ENCODE results near the gene CEP128.

DNA sequence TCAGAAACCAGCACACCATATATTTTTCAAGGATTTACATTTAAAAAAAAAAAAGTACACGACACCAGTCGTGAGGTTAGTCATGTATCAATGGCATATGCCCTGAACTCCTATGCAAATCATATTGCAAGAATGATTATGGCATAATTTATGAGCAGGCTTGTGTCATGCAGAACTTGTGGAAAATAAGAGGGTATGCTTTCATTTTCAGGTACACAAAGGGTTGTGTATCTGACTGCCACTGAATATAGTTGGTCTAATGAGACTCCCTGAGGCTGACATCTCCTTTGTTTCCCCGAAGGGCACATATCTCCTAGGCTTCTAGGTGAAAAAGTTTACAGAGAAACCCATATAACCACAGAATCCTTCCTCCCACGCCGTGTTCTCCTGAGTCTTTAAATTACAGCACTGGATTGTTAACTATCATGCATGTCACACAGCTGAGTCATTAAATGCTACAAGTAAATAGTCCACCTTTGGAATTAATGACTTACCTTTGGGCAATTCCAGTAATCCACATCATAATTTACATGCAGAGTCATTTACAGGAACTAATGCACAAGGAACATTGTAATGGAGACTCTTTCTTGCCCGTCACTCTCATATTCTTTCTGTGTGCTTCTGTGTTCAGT is 373.5 kb downstream of the CEP128 start:
- TF ChIP-seq TAF1 (IDR thresholded peaks at IDR 0.05; ENCODE audit: borderline replicate concordance, low read depth, low read length) (no peak), POLR2AphosphoS5 (IDR thresholded peaks at IDR 0.05; ENCODE audit: low read depth, low read length) (no peak), RXRA (IDR thresholded peaks at IDR 0.05; ENCODE audit: borderline replicate concordance, low read depth) (no peak), SIN3A (IDR thresholded peaks at IDR 0.05; ENCODE audit: borderline replicate concordance, low read depth, low read length) (no peak), RFX5 (IDR thresholded peaks at IDR 0.05; ENCODE audit: low read length) (no peak), MXI1 (IDR thresholded peaks at IDR 0.05; ENCODE audit: low read depth, low read length) (no peak), FOSL2 (IDR thresholded peaks at IDR 0.05; ENCODE audit: borderline replicate concordance, low read depth) (no peak), RAD21 (IDR thresholded peaks at IDR 0.05; ENCODE audit: low read length) (no peak), ELF1 (IDR thresholded peaks at IDR 0.05) (no peak), MEF2A (IDR thresholded peaks at IDR 0.05; ENCODE audit: borderline replicate concordance, low read depth) (no peak), FOXM1 (IDR thresholded peaks at IDR 0.05; ENCODE audit: low read depth) (no peak)
- TF ChIP-seq, protein P1, sequence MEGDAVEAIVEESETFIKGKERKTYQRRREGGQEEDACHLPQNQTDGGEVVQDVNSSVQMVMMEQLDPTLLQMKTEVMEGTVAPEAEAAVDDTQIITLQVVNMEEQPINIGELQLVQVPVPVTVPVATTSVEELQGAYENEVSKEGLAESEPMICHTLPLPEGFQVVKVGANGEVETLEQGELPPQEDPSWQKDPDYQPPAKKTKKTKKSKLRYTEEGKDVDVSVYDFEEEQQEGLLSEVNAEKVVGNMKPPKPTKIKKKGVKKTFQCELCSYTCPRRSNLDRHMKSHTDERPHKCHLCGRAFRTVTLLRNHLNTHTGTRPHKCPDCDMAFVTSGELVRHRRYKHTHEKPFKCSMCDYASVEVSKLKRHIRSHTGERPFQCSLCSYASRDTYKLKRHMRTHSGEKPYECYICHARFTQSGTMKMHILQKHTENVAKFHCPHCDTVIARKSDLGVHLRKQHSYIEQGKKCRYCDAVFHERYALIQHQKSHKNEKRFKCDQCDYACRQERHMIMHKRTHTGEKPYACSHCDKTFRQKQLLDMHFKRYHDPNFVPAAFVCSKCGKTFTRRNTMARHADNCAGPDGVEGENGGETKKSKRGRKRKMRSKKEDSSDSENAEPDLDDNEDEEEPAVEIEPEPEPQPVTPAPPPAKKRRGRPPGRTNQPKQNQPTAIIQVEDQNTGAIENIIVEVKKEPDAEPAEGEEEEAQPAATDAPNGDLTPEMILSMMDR (IDR thresholded peaks at IDR 0.05): no peak
- TF ChIP-seq, protein P2, sequence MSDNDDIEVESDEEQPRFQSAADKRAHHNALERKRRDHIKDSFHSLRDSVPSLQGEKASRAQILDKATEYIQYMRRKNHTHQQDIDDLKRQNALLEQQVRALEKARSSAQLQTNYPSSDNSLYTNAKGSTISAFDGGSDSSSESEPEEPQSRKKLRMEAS (IDR thresholded peaks at IDR 0.05; ENCODE audit: low read depth): no peak
- TF ChIP-seq, protein P3, sequence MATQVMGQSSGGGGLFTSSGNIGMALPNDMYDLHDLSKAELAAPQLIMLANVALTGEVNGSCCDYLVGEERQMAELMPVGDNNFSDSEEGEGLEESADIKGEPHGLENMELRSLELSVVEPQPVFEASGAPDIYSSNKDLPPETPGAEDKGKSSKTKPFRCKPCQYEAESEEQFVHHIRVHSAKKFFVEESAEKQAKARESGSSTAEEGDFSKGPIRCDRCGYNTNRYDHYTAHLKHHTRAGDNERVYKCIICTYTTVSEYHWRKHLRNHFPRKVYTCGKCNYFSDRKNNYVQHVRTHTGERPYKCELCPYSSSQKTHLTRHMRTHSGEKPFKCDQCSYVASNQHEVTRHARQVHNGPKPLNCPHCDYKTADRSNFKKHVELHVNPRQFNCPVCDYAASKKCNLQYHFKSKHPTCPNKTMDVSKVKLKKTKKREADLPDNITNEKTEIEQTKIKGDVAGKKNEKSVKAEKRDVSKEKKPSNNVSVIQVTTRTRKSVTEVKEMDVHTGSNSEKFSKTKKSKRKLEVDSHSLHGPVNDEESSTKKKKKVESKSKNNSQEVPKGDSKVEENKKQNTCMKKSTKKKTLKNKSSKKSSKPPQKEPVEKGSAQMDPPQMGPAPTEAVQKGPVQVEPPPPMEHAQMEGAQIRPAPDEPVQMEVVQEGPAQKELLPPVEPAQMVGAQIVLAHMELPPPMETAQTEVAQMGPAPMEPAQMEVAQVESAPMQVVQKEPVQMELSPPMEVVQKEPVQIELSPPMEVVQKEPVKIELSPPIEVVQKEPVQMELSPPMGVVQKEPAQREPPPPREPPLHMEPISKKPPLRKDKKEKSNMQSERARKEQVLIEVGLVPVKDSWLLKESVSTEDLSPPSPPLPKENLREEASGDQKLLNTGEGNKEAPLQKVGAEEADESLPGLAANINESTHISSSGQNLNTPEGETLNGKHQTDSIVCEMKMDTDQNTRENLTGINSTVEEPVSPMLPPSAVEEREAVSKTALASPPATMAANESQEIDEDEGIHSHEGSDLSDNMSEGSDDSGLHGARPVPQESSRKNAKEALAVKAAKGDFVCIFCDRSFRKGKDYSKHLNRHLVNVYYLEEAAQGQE (IDR thresholded peaks at IDR 0.05; ENCODE audit: low read depth, low read length): no peak

All from SK-N-SH (cell line).